HG02840 (cell line): Measurements from ENCODE around the gene SPATA19.
"Not testable (repeated sequence)": the region's sequence is repeated elsewhere in the genome, so short reads cannot be mapped to it uniquely, and the experiment has no call there.

Source experiments
- ATAC-seq: cut with Tn5 transposase; IDR thresholded peaks from one replicate; pipeline ENCODE4 v1.9.1; 2021; ENCODE audit warnings: mild to moderate bottlenecking, moderate library complexity, moderate number of reproducible peaks; ENCODE audit not compliant: unreplicated experiment, low FRiP score

The SPATA19 gene, protein sequence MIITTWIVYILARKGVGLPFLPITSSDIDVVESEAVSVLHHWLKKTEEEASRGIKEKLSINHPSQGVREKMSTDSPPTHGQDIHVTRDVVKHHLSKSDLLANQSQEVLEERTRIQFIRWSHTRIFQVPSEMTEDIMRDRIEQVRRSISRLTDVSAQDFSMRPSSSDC

DNA sequence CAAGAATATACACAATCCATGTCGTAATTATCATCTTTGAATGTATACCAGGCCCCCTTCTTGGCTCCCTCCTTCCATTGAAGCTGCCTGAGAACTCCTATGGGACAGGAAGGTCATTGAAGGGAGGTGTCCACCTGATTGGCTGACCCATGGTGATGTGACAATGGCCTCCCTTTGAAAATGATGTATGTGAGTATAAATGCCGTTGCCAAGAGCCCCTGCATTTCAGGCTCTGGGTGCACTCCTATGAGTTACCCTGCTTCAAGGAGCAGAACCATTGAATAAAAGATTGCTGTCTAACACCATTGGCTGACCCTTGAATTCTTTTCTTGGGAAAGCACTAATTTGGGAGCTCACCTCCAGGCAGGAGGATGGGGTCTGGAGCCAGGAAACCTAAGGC is at the start of gene SPATA19:
Gene SPATA19 (minus strand): TSS at position 101 of the 400 bp plus-strand sequence. CDS start 67 bp downstream, at position 34.
- no peak for ATAC-seq

DNA sequence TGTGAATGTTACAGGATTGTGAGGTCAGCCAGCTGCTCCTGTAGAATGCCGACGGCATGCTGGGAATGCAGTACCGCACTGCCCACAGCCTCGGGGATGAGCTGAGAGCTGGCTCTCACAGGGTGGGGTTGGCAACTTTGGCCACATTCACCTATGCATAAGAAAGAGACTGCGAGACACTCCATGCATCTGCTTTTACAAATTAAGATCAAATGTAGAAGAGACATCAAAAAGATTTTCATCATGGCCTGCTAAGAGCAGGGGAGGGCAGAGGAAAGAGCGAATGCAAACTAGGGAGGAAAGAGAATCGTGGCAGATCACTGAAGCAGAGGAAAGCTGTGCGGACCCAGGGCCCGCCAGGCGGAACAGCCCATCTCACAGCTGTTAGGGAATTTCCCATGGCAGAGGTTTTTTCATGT is 49.8 kb upstream of the SPATA19 start:
- ATAC-seq, result no peak

DNA sequence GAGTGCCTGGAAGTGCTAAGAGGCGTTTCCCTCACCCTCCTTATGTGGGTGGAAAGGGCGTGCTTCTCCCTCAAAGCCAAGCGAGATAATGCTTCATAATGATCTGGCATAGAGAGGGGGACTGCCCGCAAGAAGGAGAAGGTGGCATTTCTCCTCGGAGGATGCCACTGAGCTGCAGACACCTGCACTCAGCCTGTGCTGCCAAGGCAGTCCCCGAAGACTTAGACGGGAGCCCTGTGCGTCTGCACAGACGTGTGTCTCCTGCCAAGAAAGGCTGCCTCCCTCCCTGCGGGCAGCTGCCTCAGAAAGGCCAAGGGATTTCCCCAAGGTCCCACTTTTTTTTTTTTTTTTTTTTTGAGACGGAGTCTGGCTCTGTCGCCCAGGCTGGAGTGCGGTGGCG is 48.1 kb upstream of the SPATA19 start:
- no peak for ATAC-seq

DNA sequence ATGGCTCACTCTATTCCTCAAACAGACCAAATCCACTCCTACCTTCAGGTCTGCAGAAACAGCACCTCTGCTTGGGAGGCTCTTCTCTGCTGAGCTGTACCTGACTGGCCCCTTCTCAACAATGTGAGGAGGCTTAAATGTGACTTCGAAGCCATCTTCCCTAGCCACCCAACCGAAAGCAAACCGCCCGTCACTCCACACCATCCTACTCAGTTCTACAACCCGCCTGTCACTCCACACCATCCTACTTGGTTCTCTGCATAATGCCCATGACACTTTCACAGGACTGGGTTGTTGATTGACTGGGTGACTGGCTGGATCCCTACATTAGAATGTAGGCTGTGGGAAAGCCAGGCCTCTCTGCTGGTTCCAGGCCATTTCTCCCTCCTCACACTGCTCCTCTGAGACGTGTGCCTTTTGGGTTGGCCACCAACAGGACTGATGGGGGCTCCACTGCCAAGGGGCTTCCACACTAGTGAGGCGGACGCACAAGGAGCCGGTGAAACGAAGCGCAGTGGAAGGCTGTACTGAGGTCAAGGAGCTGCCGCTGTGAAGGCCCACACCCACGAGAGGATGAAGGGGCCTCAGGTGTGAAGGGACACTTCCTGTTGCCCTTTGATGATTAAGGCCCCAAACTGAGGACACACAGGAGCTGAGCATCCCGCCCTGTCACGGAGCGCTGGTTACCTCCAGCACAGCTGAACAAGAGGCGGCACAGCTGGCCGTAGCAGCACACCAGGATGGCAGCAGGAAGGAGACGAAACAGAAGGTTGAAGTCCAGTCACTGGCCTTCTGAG is 47.5 kb upstream of the SPATA19 start:
- no peak for ATAC-seq

DNA sequence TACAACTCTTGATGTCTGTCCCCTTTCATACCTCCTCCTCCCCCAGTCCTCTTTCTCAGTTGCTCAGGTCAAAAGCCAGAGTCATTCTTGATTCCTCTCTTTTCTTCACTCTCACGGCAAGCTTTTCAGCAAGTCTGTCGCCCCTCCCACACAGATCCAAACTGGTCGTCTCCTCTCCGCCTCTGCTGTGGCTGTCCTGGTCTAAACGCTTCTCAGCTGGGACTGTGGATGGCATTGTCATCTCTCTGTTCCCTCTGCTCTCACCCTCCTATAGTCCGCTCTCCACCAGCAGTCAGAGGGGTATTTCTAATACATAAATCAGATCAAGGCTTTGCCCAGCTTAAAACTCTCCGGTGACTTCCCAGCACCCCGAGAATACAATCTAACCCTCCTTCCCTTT is 46.8 kb upstream of the SPATA19 start:
- ATAC-seq, result no peak

DNA sequence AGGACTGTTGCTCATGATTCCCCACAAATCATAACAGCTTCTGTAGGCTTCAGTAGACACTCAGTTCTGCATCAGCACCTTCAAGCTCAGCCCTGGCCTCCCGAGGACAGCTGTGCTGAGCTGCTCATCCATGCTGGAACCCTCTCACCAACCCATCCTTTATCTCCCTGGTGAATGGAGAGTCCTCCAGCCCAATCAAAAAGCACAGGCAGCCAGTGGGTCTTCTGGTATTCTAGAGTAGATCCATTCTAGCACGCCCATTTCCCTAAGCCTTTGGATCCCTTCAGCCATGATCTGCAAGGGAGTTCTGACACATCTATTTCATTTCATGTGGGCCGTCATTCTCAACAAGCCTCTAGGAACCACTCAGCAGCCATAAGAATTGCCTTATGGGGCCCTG is 44.6 kb upstream of the SPATA19 start:
- ATAC-seq, result no peak

DNA sequence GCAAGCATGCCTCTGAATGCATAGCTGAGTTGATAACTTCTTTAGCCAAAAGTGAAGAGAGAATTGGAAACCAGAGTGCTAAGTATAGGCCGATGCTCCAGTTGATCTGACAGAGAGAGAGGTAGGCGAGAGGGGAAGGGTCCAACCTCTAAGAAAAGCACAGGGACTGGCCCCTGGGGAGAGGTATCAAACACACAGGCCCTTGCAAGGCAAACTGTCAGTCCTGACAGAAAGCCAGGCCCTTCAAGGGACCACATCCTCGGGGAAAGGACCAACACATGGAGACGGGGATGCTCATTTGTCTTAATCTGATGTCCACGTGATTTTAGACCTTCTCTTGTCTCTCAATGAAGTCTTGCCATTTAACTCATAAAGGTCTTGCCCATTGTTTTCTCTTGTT is 43.9 kb upstream of the SPATA19 start:
- ATAC-seq, result no peak

DNA sequence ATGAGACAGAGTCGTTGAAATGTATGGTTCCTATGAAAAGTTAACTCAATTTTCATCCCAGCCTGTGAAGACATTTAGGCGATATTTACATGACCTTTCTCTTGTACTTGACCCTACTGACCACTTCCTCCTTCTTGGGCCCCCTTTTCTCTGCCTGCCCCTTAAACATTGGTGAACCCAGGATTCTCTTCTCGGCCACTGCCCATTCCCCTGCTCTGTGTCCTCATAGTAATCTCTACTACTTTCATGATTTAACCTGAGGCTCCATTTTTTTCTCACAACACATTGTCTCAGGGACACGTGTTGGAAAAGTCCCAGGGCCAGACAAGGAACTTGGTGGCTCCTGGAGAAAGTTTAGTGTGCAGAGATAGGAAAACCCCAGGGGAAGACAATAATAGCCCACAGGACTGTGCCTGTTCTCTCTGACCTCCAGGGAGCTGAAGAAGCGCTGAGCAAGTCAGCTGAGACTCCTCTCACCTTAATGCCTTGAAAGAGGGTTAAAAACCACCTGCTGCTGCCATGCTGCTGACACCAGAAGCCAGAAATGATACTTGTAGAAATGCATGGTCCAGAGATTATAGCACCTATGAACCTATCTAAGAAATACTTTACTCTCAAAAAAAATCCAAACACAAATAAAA is 42.5 kb upstream of the SPATA19 start:
- no peak for ATAC-seq

DNA sequence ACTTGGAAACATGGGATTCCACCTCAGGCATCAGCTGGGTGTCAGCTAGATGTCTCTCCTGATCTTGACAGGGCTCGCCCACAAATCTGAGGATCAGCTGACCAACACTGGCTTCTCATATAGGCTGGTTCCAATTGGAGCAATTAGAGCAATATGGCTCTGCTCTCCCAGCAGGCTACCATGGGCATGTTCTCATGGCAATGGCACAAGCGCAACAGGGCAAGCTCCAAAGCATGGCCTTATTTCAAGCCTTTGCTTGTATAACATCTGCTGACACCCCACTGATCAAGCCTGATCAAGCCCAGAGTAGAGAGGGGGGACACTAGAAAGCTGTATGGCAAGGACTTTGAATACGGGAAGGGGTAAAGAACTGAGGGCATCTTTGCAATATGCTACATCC is 40.7 kb upstream of the SPATA19 start:
- ATAC-seq, result no peak

DNA sequence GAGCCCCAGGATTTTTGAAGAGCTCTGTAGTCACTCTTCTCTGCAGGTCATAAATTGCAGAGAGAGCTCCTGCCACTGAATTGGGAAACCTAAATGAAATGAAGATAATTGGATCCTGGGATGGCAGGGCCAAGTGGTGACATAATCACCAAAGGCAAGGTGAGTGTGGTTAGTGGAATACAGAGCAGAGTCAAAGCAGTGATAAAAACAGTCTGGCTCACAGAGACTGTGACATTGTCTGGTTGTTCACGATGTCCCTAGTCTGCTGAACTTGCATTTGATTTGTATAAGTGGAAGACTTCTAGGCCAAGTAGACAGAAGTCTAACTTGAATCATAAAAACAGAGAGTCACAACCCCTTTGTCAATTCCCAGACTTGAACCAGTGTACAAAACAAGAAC is 26.8 kb upstream of the SPATA19 start:
- ATAC-seq, result no peak

DNA sequence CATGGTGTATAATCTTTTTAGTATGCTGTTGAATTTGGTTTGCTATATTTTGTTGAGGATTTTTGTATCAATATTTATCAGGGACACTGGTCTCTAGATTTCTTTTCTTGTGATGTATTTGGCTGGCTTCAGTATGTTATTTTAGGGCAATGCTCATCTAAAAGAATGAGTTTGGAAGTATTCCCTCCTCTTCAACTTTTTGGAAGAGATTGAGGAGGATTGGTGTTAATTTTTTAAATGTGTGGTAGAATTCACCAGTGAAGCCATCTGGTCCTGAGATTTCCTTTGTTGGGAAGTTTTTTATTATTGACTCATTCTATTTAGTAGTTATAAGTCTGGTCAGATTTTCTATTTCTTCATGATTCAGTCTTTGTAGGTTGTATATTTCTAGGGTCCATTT is 22.1 kb upstream of the SPATA19 start:
- no peak for ATAC-seq

DNA sequence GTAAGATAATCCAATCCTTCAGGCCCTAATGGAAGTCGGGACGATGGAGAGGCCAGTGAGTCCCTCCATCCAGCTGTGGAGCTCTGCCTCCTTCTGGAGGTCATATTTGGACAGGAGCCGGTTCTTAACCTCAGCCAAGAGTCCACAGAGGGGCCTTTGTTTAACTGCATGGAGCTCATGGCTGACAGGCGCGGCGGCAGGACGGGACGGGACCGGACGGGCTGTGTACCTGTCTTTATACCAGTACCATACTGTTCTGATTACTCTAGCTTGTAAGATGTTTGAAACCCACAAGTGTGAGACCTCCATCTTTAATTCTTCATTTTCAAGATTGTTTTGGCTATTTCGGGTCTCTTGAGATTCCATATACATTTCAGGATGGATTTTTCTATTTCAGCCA is 20.2 kb upstream of the SPATA19 start:
- no peak for ATAC-seq

DNA sequence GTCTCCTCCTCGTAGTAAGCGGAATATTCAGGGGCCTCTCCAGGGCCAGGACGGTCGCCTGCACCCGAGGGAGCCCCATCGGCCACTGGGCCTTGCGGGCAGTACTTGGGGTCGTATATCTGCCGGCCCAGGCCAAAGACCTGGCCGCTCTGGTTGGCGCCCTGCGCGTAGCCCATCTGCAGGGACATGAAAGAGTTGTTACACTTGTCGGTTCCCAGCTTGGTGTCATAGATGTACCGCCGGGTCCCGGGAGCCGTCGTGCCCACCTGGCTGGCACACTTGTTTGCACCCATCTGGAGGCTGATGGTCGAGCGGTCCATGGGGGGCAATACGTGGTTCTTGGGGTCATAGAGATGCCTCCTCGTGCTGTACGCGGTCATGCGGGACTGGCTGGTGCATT is 19.4 kb upstream of the SPATA19 start:
- no peak for ATAC-seq

DNA sequence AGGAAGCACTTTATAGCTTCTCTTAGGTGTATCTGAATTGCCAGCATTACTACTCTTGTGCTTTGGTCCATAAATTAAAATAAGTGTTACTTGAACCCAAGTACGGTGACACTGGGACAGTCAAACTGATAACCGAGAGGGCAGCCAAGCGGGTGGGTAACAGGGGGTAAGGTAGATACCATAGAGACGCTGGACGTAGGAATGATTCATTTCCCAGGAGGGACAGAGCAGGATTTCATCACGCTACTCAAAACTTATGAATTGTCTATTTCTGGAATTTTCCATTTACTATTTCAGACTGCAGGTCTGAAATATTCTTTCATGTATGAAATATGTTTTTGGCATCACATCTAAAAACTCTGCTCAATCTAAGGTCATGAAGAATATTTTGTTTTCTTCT is 14.8 kb upstream of the SPATA19 start:
- ATAC-seq, result no peak

DNA sequence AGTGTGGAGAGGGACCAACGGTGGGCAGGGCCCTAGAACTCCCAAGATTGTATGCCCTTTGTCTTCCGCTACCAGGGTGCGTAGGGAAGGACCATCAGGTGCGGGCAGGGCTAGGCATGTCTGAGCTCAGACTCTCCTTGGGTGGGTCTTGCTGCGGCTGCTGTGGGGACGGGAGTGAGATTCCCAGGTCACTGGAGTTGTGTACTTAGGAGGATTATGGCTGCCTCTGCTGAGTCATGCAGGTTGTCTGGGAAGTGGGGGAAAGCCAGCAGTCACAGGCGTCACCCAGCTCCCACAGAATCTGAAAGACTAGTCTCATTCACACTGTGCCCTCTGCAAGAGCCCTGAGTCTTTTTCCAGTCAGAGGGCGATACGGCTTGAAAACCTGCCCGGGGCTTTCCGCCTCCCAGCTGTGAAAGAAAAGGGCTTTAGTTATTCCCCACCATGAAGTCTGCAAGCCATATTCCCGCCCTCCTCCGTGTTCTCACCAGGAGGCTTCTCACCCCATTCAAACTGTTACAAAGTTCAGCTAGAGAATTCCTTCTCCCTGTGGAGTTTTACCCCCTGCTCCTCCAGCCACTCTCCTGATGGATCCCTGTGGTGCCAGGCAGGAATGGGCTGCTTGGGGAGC is 9.1 kb upstream of the SPATA19 start:
- not testable (repeated sequence) for ATAC-seq

DNA sequence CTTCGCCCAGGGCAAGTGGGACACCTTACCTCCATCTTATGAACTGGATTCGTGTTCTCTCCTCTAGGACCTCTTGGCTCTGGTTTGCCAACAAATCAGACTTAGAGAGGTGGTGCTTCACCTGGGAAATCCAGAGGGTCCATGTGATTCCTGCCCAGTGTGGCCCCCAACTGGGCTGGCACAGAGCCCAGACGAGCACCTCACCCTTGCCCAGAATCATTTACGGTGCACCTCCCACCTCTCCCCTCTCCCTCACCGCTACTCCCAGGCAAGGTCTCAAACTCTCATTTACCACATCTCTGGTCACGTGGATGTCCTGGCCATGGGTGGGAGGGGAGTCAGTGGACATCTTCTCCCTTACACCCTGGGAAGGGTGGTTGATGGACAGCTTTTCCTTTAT is 1.1 kb downstream of the SPATA19 start:
- no peak for ATAC-seq

DNA sequence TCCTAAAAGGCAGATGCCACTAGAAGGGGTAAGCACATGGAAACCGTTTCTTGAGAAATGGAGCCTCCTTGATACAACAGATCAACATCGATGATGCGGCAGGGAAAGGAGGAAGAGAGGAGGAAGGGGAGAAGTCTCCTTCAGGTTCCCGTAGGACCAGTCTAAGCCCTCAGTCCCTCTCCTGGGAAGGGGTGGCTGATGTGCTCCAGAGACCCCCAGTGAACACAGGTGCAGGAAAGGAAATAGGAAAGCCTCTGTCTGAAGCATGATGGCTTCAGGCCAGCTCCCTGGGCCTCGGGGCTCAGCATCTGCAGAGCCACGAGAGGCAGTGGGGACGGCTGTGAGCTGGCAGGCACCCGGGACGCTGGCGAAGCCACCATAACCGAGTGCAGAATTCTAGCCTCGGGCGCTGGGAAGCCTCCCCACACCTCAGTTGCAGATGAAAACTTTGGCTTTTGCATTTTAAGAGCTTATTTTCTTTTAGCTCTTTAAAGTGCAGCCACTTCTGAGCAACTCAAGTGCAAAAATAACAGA is 1.8 kb downstream of the SPATA19 start:
- no peak for ATAC-seq

DNA sequence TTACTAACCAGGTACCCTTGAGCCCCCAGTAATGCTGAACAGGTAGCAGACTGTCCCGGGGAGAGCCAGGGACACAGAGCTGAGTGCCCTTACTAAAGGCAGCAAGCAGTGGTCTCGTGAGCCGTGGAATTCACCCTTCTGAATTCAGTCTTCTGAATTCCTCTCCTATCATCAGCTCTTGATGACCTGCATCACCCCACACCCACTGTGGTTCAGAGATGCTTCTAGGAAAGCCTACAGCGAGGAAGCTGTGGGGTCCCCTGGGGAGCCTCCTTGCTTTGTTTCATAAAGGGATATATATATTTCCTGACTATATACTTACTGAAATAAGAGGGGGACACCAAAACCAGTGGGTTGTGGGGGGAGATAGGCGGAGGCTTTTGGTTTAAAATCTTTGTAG is 2.6 kb downstream of the SPATA19 start:
- no peak for ATAC-seq

DNA sequence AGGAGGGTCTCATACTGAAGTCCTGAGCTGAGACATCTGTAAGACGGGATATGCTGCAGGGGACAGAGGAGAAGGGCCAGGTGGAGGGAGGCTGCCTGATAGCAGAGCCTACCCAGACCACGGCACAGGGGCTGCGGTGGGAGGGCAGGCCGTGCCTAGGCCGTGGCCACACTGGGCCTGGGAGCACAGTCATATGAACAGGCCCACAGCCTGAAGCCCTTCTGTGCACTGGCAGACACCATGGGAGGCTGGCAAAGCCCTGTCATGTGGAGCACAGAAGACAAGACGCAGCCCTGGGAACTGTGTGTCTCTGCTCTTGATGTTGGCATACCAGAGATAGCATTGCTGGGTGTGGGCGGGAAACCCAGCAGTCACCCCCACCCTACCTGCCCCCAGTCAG is 3.3 kb downstream of the SPATA19 start:
- no peak for ATAC-seq

DNA sequence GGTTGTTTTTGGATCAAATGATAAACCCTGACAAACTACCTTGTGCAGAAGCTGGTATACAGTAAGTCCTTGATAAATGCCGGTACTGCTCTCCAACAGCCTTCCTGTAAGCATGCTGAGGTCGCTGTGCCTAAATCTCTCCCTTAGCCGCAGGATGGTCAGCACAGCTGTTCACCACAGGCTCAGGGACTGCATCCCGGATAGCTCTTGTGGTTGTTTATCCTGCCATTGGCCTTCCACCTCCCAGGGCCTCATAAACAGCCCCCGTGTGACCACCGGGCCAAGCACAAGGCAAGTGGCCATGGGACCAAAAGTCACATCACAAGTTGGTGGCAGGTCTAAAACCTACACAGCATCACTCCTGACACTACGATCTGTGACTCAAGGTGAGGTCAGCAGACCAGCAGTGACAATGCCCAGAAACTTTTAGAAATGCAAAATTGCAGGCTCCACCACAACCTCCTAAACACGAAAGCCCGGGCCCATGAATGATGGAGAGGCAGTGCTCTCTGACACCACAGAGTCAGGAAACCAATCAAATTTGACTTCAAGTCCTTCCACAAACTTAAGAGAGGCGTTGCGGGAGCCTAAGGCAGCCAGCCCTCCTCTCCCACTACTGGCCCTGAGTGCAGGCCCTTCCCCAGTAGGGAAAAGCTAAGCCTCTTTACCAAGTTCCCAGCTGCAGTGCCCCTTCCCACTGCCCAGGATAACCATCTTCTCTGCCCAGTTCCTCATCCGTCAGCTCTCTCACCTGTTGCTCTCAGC is 3.9 kb downstream of the SPATA19 start:
- ATAC-seq, result no peak
